CD4-positive, alpha-beta T cell (primary cell): ENCODE measurements around the gene OR10H5. TPM values are rescaled to one million over a fixed set of nuclear protein-coding genes. Genes with fewer than 3 reads are reported as not detected.
"Not testable (repeated sequence)": the region's sequence is repeated elsewhere in the genome, so short reads cannot be mapped to it uniquely, and the experiment has no call there.

Experiments used
- ATAC-seq: fragments of 200-7000 bp; cut with Tn5 transposase; one replicate; pipeline ENCODE4 v1.10.0; 2022; ENCODE audit warnings: mild to moderate bottlenecking; ENCODE audit not compliant: poor library complexity
- CTCF ChIA-PET: fragments of 350-600 bp; sonication (Branson Sonifier 250); formaldehyde crosslinking; loops from one replicate; lab custom pipeline; 2021; ENCODE audit warnings: antibody characterized with exemption, inconsistent platforms; lab: Charles Lee
- POLR2A ChIA-PET: fragments of 350-600 bp; sonication (Branson Sonifier 250); formaldehyde crosslinking; loops from one replicate; lab custom pipeline; 2021; ENCODE audit warnings: antibody characterized with exemption, inconsistent platforms; lab: Charles Lee
- DNase-seq, 14 experiments: peaks; one replicate each; pipeline ENCODE4 v3.0.0-alpha.2; 2013 to 2020; ENCODE audit warnings: mixed read lengths in 2 of 14
- H3K27ac ChIP-seq, 2 donors: one replicate each; pipeline versions ENCODE4 v1.5.1 to v1.7.0; 2013; ENCODE audit warnings: low read length in 2 of 2, low read depth in 1 of 2, mild to moderate bottlenecking in 1 of 2
- H3K27me3 ChIP-seq, 2 experiments: 1 replicate in 1 of 2; 2 replicates in 1 of 2; pipeline versions ENCODE4 v1.6.1 to v1.7.0; 2013; ENCODE audit warnings: low read length in 2 of 2, control low read depth in 1 of 2, mild to moderate bottlenecking in 1 of 2, moderate library complexity in 1 of 2; ENCODE audit not compliant: insufficient read depth in 2 of 2, control insufficient read depth in 1 of 2
- H3K36me3 ChIP-seq: one replicate; pipeline ENCODE4 v1.6.1; 2013; ENCODE audit warnings: low read length, control low read depth; ENCODE audit not compliant: insufficient read depth
- H3K4me1 ChIP-seq: one replicate; pipeline ENCODE4 v1.6.1; 2013; ENCODE audit warnings: low read length, control low read depth; ENCODE audit not compliant: insufficient read depth
- H3K4me3 ChIP-seq: one replicate; pipeline ENCODE4 v1.5.1; 2013; ENCODE audit warnings: mild to moderate bottlenecking, low read length, moderate library complexity
- H3K9me3 ChIP-seq, 2 experiments: 1 replicate in 1 of 2; 2 replicates in 1 of 2; pipeline versions ENCODE4 v1.6.1 to v1.7.0; 2013; ENCODE audit warnings: low read length in 2 of 2, mild to moderate bottlenecking in 2 of 2, control low read depth in 1 of 2, moderate library complexity in 1 of 2; ENCODE audit not compliant: control insufficient read depth in 1 of 2, insufficient read depth in 1 of 2
- H3K27ac Mint-ChIP-seq: one replicate; pipeline ENCODE4 v1.8.0; 2020; ENCODE audit warnings: mixed read lengths
- H3K27me3 Mint-ChIP-seq: one replicate; pipeline ENCODE4 v1.8.0; 2021; ENCODE audit warnings: mixed read lengths
- H3K36me3 Mint-ChIP-seq: one replicate; pipeline ENCODE4 v1.8.0; 2021; ENCODE audit warnings: low read depth, mixed read lengths
- H3K4me1 Mint-ChIP-seq: one replicate; pipeline ENCODE4 v1.8.0; 2021; ENCODE audit warnings: low read depth, mixed read lengths
- H3K4me3 Mint-ChIP-seq: one replicate; pipeline ENCODE4 v1.8.0; 2020; ENCODE audit warnings: mild to moderate bottlenecking, mixed read lengths
- H3K9me3 Mint-ChIP-seq: one replicate; pipeline ENCODE4 v1.8.0; 2020; ENCODE audit warnings: mixed read lengths
- intact Hi-C, 2 experiments: fragments of 100-400 bp; cut with DNase I in 1 of 2; cut with micrococcal nuclease in 1 of 2; formaldehyde crosslinking; loops; one replicate each; pipeline versions ENCODE4 v1.15.1 to v1.9.0; 2023 to 2025; cut with DNase I, micrococcal nuclease
- total RNA-seq, 174 experiments: library from RNA in 2 of 174; stranded (reverse) in 2 of 174; gene quantifications; one replicate each; pipeline ENCODE4 v1.2.3 and lab custom pipeline; 2021 to 2026
- TF ChIP-seq, protein P1 (sequence below): fragments of 200-600 bp; IDR thresholded peaks from one replicate; pipeline ENCODE4 v1.8.0; 2022; ENCODE audit warnings: antibody characterized with exemption, mild to moderate bottlenecking

Gene OR10H5
- total RNA-seq, 2 experiments from 2014 or later, result not detected

- no peak overlapping the region for H3K27ac ChIP-seq
Measured at GRCh38 chr19:15829306-15829698, 41.8 kb downstream of the OR10H5 start.

GRCh38 chr19:15829786-15830185 lies 42.3 kb downstream of the OR10H5 start:
- ChIA-PET CTCF (no interaction called here), POLR2A (interaction anchor here (1.2 kb wide), 1 partner anchor 15 kb away, joined by 4 read pairs; no protein-coding TSS in a partner anchor)
- no peaks in the 10 kb centered on the region for H3K36me3 ChIP-seq
- H3K9me3 ChIP-seq, result no peaks in the 10 kb centered on the region
- H3K36me3 Mint-ChIP-seq, result no peaks in the 10 kb centered on the region
- no peak overlapping the region for H3K27ac Mint-ChIP-seq
- H3K4me1 ChIP-seq, result no peaks in the 10 kb centered on the region
- no peak overlapping the region for H3K4me3 Mint-ChIP-seq
- no peaks in the 10 kb centered on the region for H3K9me3 Mint-ChIP-seq
- intact Hi-C loops, result loop anchor here in 1 of 2 experiments (10.0 kb wide), 1 partner anchor 245 kb away; the partner anchor contains the start of gene TPM4
- TF ChIP-seq, protein P1, sequence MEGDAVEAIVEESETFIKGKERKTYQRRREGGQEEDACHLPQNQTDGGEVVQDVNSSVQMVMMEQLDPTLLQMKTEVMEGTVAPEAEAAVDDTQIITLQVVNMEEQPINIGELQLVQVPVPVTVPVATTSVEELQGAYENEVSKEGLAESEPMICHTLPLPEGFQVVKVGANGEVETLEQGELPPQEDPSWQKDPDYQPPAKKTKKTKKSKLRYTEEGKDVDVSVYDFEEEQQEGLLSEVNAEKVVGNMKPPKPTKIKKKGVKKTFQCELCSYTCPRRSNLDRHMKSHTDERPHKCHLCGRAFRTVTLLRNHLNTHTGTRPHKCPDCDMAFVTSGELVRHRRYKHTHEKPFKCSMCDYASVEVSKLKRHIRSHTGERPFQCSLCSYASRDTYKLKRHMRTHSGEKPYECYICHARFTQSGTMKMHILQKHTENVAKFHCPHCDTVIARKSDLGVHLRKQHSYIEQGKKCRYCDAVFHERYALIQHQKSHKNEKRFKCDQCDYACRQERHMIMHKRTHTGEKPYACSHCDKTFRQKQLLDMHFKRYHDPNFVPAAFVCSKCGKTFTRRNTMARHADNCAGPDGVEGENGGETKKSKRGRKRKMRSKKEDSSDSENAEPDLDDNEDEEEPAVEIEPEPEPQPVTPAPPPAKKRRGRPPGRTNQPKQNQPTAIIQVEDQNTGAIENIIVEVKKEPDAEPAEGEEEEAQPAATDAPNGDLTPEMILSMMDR, result no peak
- no peak for ATAC-seq
- no peak overlapping the region for H3K4me3 ChIP-seq
- H3K27ac ChIP-seq, result no peak overlapping the region
- no peaks in the 10 kb centered on the region for H3K27me3 ChIP-seq
- no peaks in the 10 kb centered on the region for H3K27me3 Mint-ChIP-seq
- no peaks in the 10 kb centered on the region for H3K4me1 Mint-ChIP-seq
- no peak for DNase-seq

More at GRCh38 chr19:15829306-15829698, 41.8 kb downstream of the OR10H5 start:
- ChIA-PET POLR2A (no interaction called here), CTCF (no interaction called here)
- Mint-ChIP-seq H3K27ac (no peak overlapping the region), H3K36me3 (no peaks in the 10 kb centered on the region), H3K4me1 (no peaks in the 10 kb centered on the region), H3K4me3 (no peak overlapping the region), H3K9me3 (no peaks in the 10 kb centered on the region), H3K27me3 (no peaks in the 10 kb centered on the region)
- DNase-seq, result no peak
- intact Hi-C loops, result no loop called here
- no peak overlapping the region for H3K4me3 ChIP-seq
- H3K9me3 ChIP-seq, result no peaks in the 10 kb centered on the region
- no peaks in the 10 kb centered on the region for H3K27me3 ChIP-seq
- no peaks in the 10 kb centered on the region for H3K4me1 ChIP-seq
- no peak for ATAC-seq
- no peaks in the 10 kb centered on the region for H3K36me3 ChIP-seq
- TF ChIP-seq, protein P1, result no peak

DNA sequence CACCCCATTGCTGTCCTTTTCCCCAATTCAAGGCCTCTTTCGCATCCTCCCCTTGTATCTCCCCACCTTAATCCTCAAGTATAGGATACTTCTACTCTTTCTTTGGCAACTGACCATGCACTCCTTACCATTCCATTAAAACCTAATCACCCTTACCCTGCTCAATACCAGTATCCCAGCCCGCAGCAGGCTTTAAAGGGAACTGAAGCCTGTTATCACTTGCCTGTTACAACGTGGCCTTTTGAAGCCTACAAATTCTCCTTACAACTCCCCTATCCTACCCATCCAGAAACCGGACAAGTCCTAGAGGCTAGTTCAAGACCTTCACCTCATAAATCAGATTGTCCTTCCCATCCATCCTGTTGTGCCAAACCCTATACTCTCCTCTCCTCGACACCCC lies 44.2 kb downstream of the OR10H5 start:
- Mint-ChIP-seq H3K4me1 (peaks cover 8% of the 10 kb centered on the region), H3K4me3 (no peak overlapping the region), H3K36me3 (peaks cover 4% of the 10 kb centered on the region), H3K9me3 (no peaks in the 10 kb centered on the region), H3K27ac (no peak overlapping the region), H3K27me3 (no peaks in the 10 kb centered on the region)
- H3K27me3 ChIP-seq, result no peaks in the 10 kb centered on the region
- TF ChIP-seq, protein P1, result no peak
- H3K36me3 ChIP-seq, result no peaks in the 10 kb centered on the region
- no peaks in the 10 kb centered on the region for H3K9me3 ChIP-seq
- ChIA-PET CTCF (no interaction called here), POLR2A (no interaction called here)
- DNase-seq (no peak), ATAC-seq (no peak)
- intact Hi-C loops, result loop anchor here in 1 of 2 experiments (10.0 kb wide), 1 partner anchor 243 kb away; the partner anchor contains the start of gene TPM4
- no peak overlapping the region for H3K4me3 ChIP-seq
- H3K4me1 ChIP-seq, result peaks cover 13% of the 10 kb centered on the region
- H3K27ac ChIP-seq, result no peak overlapping the region

GRCh38 chr19:15834232-15834631 lies 46.8 kb downstream of the OR10H5 start:
- H3K36me3 ChIP-seq, H3K27me3 ChIP-seq, H3K4me3 ChIP-seq, H3K36me3 Mint-ChIP-seq, DNase-seq, H3K27ac ChIP-seq, CTCF ChIA-PET, POLR2A ChIA-PET, H3K4me3 Mint-ChIP-seq, H3K9me3 Mint-ChIP-seq, H3K27ac Mint-ChIP-seq, H3K9me3 ChIP-seq, ATAC-seq, H3K27me3 Mint-ChIP-seq: not testable (repeated sequence)
- intact Hi-C loops, result loop anchor here in 1 of 2 experiments (10.0 kb wide), 1 partner anchor 241 kb away; the partner anchor contains the start of gene TPM4
- peaks cover 18% of the 10 kb centered on the region for H3K4me1 ChIP-seq
- peaks cover 18% of the 10 kb centered on the region for H3K4me1 Mint-ChIP-seq

GRCh38 chr19:15835565-15836329 lies 48.3 kb downstream of the OR10H5 start:
- H3K36me3 ChIP-seq, H3K27me3 ChIP-seq, H3K9me3 ChIP-seq, H3K27me3 Mint-ChIP-seq, CTCF ChIA-PET, H3K36me3 Mint-ChIP-seq, H3K9me3 Mint-ChIP-seq: not testable (repeated sequence)
- H3K4me1 Mint-ChIP-seq, result peaks cover 18% of the 10 kb centered on the region
- Histone ChIP-seq H3K27ac (peak overlapping the region; percentile 97 to 99), H3K4me3 (peak overlapping the region; percentile 96), H3K4me1 (peaks cover 20% of the 10 kb centered on the region)
- intact Hi-C loops, result loop anchor here (1.0 to 10.0 kb wide), 6 partner anchors 33 to 535 kb away; partner anchors contain the start of genes AP1M1 (in 1 of the 2), RAB8A (in 1 of the 2) and TPM4 (in 1 of the 2)
- POLR2A ChIA-PET, result interaction anchor here (0.8 to 2.5 kb wide), 14 partner anchors 9 to 1146 kb away, joined by 3 to 12 read pairs (median 7); partner anchors contain the start of genes AKAP8, AKAP8L, AP1M1 and HSH2D
- DNase-seq (peak; percentile 45 to 93 (median 58)), ATAC-seq (peak; percentile 60)
- H3K27ac Mint-ChIP-seq, result peak overlapping the region; percentile 92
- peak overlapping the region; percentile 96 for H3K4me3 Mint-ChIP-seq
